ENCODE data around the gene ACHE. TPM values are rescaled to one million over a fixed set of nuclear protein-coding genes. Genes with fewer than 3 reads are reported as not detected.

Gene ACHE
- polyA plus RNA-seq, 4 donors = 3.5 to 11.2 (median 7.7) TPM

Other genes starting within 250 kb of the ACHE start
- under 1 TPM in 2 of 4 donors, not detected in 2; 0.52 to 1.00 TPM for gene ACTL6B, start 239.4 kb downstream of the ACHE start, polyA plus RNA-seq
- 100 to 1,000 TPM; 179 to 214 (median 186) TPM for gene GNB2, start 222.1 kb downstream of the ACHE start, polyA plus RNA-seq
- 10 to 100 TPM; 15.7 to 49.1 (median 17.9) TPM for gene GIGYF1, start 201.6 kb downstream of the ACHE start, polyA plus RNA-seq
- 10 to 100 TPM; 31.9 to 44.8 (median 40.9) TPM for gene POP7, start 189.8 kb downstream of the ACHE start, polyA plus RNA-seq
- under 1 TPM in 2 of 4 donors, not detected in 2; 0.04 to 0.15 TPM for gene EPO, start 175.4 kb downstream of the ACHE start, polyA plus RNA-seq
- under 1 TPM in 1 of 4 donors, not detected in 3; 0.03 TPM for gene ZAN, start 162.3 kb downstream of the ACHE start, polyA plus RNA-seq
- 10 to 100 TPM in 2 of 4 donors, 1 to 10 TPM in 2; 1.3 to 53.9 (median 20.0) TPM for gene EPHB4, start 68.4 kb downstream of the ACHE start, polyA plus RNA-seq
- gene SLC12A9, start 43.2 kb downstream of the ACHE start, polyA plus RNA-seq = 10 to 100 TPM; 10.5 to 28.8 (median 19.5) TPM
- gene TRIP6, start 28.5 kb downstream of the ACHE start, polyA plus RNA-seq = 10 to 100 TPM in 3 of 4 donors, 1 to 10 TPM in 1; 3.4 to 35.7 (median 16.7) TPM
- 100 to 1,000 TPM in 1 of 4 donors, 10 to 100 TPM in 3; 77.1 to 113 (median 90.0) TPM for gene SRRT, start 20.8 kb downstream of the ACHE start, polyA plus RNA-seq
- 1 to 10 TPM; 2.2 to 5.3 (median 4.2) TPM for gene UFSP1, start 6.2 kb downstream of the ACHE start, polyA plus RNA-seq
- 100 to 1,000 TPM in 2 of 4 donors, 10 to 100 TPM in 2; 49.6 to 242 (median 104) TPM for gene MUC3A, start 53.6 kb upstream of the ACHE start, polyA plus RNA-seq
- gene MUC12, start 73.7 kb upstream of the ACHE start, polyA plus RNA-seq = 10 to 100 TPM in 3 of 4 donors, 1 to 10 TPM in 1; 2.6 to 31.8 (median 17.0) TPM
- 100 to 1,000 TPM in 1 of 4 donors, 10 to 100 TPM in 3; 16.1 to 243 (median 23.7) TPM for gene MUC17, start 124.2 kb upstream of the ACHE start, polyA plus RNA-seq
- 10 to 100 TPM in 2 of 4 donors, 1 to 10 TPM in 2; 7.6 to 24.9 (median 12.5) TPM for gene TRIM56, start 189.6 kb upstream of the ACHE start, polyA plus RNA-seq
- 10 to 100 TPM in 1 of 4 donors, 1 to 10 TPM in 2, under 1 TPM in 1; 0.80 to 35.4 (median 2.7) TPM for gene SERPINE1, start 231.2 kb upstream of the ACHE start, polyA plus RNA-seq

All from small intestine (tissue), 4 donors.